Activated CD4-positive, alpha-beta memory T cell treated with anti-CD3 and anti-CD28 coated beads for 36 hours (primary cell): ENCODE results near the gene L3MBTL3. TPM values are rescaled to one million over a fixed set of nuclear protein-coding genes. Genes with fewer than 3 reads are reported as not detected.

Source experiments
- CTCF ChIA-PET: fragments of 350-600 bp; sonication (Branson Sonifier 250); formaldehyde crosslinking; loops from one replicate; lab custom pipeline; 2021; ENCODE audit warnings: antibody characterized with exemption, inconsistent platforms; lab: Charles Lee
- POLR2A ChIA-PET: fragments of 350-600 bp; sonication (Branson Sonifier 250); formaldehyde crosslinking; loops from one replicate; lab custom pipeline; 2021; ENCODE audit warnings: antibody characterized with exemption; lab: Charles Lee
- DNase-seq: peaks from one replicate; pipeline ENCODE4 v3.0.0-alpha.2; 2020
- H3K27ac Mint-ChIP-seq: one replicate; pipeline ENCODE4 v1.8.0; 2021; ENCODE audit warnings: mixed read lengths
- H3K27me3 Mint-ChIP-seq: one replicate; pipeline ENCODE4 v1.8.0; 2021; ENCODE audit warnings: mixed read lengths
- H3K36me3 Mint-ChIP-seq: one replicate; pipeline ENCODE4 v1.8.0; 2021; ENCODE audit warnings: mixed read lengths
- H3K4me1 Mint-ChIP-seq: one replicate; pipeline ENCODE4 v1.8.0; 2021; ENCODE audit warnings: low read depth, mixed read lengths
- H3K4me3 Mint-ChIP-seq: one replicate; pipeline ENCODE4 v1.8.0; 2021; ENCODE audit warnings: mild to moderate bottlenecking, mixed read lengths
- H3K9me3 Mint-ChIP-seq: one replicate; pipeline ENCODE4 v1.8.0; 2021; ENCODE audit warnings: mixed read lengths
- intact Hi-C: fragments of 100-400 bp; cut with micrococcal nuclease; formaldehyde crosslinking; loops from one replicate; pipeline ENCODE4 v1.15.1; 2023
- total RNA-seq, 2 experiments: library from RNA; stranded (reverse); gene quantifications; one replicate each; pipeline ENCODE4 v1.2.3, GENCODE V29; 2021

Gene L3MBTL3
- total RNA-seq, 2 experiments from 2014 or later = 5.2 to 7.4 TPM

DNA sequence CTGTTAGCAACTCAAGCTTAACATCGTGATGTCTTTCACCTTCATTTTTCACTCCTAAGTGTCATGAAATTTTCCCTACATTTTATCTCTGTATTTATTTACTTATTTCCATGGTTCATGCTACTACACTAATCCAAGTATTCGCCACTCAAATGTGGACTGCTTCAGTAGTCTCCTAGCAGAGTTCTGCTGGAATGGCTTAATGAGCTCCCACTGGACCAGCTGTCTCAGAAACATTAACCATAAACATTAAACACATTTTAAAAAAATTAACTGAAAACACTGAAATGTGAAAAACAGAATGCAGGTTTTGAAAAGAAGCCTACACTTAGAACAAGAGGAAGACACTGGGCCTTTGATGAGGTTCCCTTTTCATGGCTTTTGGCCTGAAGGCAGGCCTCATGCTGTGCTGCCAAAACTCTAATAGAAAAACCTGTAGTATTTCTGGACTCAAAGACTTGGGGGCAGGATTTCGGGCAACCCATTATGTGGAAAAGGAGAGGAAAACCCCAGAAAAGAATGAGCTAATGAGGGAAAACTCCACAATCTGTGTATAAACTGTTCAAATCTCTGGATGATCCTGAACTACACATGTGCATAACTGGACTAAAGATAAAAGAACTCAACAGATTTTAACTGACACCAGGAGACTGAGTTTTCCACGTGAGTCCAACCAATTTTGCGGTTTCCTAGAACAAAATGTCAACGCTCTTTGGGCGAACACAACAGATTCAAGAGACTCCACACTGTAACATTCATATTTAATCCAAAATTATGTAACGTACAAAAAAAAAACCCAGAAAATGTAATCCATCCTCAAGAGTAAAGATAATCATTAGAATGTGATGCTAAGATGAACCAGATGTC lies 171.4 kb downstream of the L3MBTL3 start:
- Mint-ChIP-seq H3K27ac (no peak overlapping the region), H3K4me1 (peaks cover 62% of the 10 kb centered on the region)
- CTCF ChIA-PET = no interaction called here

More for the DNA sequence above, 171.4 kb downstream of the L3MBTL3 start:
- peaks cover 3% of the 10 kb centered on the region for H3K9me3 Mint-ChIP-seq
- intact Hi-C loops = no loop called here
- no peaks in the 10 kb centered on the region for H3K27me3 Mint-ChIP-seq
- H3K4me3 Mint-ChIP-seq = no peak overlapping the region
- no peak for DNase-seq
- peaks cover 2% of the 10 kb centered on the region for H3K36me3 Mint-ChIP-seq
- POLR2A ChIA-PET = no interaction called here

Other genes starting within 250 kb of the L3MBTL3 start
- not detected for gene TMEM244, start 157.3 kb upstream of the L3MBTL3 start, total RNA-seq
- 1 to 10 TPM; 3.7 to 3.8 TPM for gene SAMD3, start 204.4 kb downstream of the L3MBTL3 start, total RNA-seq